IPS-NIHi7 (cell line): ENCODE data around the gene UBE2D4.
A peak's percentile ranks its signal among the peaks of the same experiment; 100 is the strongest.
"Not testable (repeated sequence)": the region's sequence is repeated elsewhere in the genome, so short reads cannot be mapped to it uniquely, and the experiment has no call there.

Experiments used
- DNase-seq: peaks from one replicate; pipeline ENCODE4 v3.0.0; 2012; ENCODE audit warnings: mixed read lengths; ENCODE audit errors: extremely low spot score

UBE2D4 gene

DNA sequence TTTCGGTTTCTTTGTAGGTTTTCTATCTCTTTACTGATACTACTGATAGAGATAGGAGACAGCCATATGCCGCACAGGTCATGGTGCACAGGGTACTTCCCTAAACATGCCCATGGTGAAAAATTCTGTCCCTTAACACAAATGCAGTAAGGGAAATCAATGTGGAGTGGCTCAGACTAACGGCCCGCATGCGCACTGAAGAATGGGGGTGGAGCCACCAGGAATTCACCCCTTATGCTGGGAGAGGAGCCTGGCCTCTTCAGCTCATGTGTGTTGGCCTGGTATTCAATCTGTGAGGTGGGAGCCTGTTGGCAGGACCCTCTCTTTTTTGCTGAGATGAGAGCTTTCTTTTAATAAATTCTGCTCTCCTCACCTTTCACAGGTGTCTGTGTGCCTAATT lies 11.4 kb upstream of the UBE2D4 start:
- DNase-seq, result no peak

DNA sequence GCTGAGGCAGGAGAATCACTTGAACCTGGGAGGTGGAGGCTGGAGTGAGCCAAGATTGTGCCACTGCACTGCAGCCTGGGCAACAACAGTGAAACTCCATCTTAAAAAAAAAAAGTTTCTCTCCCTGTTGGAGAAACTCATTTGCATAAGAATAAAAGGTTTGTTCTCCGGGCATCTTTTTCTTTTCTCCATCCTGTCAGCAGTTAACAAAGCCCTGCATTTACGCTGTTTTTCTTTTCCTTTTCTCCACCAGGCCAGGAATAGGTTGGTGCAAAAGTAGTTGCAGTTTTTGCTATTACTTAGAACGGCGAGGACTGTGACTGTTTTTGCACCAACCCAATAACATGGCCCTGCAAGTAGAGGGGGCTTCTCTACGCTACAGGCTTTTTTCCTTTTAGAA lies 10.3 kb upstream of the UBE2D4 start:
- no peak for DNase-seq

DNA sequence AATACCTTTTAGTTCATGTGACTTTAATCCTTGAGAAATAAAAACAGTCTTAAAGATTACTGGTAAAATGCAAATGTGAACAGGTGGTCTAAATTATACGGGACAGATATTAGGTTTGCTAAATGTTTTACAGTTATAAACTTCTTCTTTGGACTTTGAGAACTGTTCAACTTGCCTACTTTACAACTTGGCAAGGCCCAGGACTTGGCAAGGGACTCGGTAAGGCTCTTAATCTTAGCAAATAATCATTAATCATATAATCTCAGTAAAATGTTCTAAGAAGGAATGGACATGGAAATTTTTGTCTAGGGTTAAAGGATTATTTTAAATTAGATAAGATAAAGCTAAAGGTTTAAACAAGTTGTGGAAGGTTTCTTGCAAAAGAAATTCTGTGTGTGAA lies 4.8 kb upstream of the UBE2D4 start:
- DNase-seq, result no peak

DNA sequence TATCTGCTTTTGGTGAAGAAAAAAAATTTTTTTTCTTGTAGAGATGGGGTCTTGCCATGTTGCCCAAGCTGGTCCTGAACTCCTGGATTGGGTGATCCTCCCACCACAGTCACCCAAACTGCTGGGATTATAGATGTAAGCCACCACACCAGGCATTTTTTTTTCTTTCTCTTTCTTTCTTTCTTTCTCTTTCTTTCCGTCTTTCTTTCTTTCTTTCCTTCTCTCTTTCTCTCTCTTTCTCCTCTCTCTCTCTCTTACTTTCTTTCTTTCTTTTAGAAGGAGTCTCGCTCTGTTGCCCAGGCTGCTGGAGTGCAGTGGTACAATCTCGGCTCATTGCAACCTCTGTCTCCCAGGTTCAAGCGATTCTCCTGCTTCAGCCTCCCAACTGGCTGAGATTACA lies 3.5 kb upstream of the UBE2D4 start:
- DNase-seq, result no peak

DNA sequence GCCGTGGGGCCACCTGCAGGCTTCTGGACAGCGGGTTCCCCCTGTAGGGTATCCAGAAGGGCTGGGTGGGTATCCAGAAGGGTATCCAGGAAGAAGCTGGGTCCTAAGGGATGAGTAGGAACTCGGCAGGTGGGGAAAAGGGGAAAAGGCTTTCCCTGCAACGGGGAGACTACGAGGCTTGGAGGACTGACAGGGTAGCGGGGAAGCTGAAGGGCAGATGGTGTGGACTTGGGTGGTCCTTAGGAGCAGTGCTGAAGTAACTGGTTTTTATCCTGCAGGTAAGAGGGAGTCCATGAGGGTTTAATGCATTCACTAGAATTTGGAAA lies 525 bp downstream of the UBE2D4 start:
- DNase-seq, result no peak

DNA sequence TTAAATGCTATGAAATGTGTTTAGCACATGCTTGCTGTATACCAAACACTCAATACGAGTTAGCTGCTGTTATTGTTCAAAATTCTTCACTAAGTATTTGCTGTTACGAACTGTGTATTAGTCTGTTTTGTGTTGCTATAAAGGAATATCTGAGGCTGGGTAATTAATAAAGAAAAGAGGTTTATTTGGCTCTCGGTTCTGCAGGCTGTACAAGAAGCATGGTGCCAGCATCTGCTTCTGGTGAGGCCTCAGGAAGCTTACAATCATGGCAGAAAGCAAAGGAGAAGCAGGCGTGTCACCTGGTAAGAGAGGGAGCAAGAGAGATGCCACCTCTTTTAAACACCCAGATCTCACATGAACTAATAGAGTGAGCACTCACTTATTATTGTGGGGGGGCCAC lies 1.6 kb downstream of the UBE2D4 start:
- DNase-seq, result no peak

DNA sequence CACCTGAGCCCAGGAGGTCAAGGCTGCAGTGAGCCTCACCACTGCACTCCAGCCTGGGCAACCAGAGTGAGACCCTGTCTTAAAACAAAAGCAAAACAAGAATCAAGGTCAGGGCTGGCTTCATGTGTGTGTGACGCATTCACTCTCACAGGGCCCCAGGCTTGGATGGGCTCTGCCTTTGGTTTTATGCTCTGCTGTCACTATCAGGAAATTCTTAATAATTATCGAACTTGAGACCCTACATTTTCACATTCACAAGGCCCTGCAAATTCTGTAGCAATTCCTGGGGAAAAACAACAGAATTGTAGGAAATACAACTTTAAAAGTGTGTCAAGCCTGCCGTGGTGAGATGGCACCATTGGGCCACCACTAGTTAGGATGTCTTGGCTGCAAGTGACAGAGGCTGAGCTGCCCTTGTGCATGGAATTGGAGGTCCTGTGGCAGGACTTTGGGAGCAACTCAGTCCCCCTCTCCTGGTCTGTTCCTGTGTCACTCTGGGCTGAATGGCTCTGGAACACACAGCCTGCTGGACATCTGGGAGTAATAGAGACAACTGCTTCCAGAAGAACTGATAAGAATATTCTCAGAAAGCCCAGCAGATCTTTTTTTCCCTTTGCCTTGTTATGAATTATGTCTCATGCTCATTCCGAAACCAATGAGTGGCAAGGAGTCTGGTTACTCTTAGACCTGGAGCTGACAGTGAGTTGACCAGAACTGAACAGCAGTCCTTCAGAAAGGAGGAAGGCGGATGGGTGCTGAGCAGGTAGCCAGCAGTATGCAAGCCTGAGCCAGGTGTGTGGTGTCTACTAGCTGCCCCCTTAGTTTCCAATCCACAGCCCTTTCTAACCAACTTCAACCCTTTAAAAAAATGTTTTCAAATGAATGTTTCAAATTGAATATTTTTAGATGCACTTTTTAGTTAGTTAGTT lies 3.6 kb downstream of the UBE2D4 start:
- no peak for DNase-seq

DNA sequence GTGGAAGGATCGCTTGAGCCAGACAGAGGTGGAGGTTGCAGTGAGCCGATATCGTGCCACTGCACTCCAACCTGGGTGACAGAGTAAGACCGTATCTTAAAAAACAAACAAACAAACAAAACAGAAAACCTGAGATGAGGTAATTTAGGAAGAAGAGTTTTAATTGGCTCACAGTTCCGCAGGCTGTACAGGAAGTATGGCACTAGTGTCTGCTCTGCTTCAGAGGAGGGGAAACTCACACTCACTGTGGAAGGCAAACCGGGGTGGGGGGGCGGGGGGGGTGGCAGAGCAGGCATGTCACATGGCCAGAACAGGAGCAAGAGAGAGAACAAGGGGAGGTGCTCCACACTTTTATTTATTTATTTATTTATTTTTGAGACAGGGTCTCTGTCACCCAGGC lies 5.1 kb downstream of the UBE2D4 start:
- DNase-seq, result no peak

DNA sequence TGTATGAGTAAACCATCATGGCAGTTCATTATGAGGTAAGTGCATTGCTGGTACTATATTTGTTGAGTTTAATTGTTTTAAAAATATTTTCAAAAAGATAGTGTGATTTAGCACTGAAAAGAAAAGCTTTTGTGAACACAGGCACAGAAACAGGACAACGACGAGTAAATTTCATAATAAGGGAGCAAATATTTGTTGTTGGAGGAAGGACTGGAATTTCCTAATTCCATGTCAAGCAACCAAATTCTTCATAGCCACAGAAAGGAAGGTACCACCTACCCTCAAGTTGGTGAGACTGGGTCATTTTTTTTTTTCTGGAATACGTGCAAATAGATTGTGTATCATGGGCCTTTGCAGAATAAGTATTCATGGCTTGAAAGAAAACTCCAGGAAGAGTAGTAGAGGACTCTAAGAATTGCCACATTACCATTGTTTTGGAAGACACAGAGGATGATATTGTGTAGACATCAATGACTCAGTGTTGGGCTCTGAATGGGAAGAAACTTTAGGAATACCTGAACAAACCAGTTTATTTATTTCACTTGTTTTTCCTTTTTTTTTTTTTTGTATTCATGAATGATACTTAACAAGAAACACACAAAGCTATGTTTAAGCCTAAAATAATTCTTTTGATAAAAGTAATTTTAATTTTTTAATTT lies 7.8 kb downstream of the UBE2D4 start:
- DNase-seq, result no peak

DNA sequence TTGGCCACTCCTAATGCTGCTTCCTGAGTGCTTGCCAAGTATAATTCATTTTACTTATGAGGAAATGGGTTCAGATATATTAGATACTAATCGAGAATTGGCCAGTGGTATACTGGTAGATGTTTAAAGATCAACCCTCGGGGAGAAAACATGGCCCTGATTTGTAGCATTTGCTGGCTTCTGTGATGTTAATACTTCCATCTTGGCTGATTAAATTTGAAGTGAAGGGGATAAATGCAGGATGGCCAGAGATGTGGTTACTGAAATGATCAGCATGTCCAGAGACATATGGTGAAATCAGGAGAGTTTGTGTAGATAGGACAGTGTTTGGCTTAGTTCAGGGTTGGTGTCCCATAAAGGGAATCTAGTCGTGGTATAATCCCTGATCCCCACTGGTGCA lies 11.2 kb downstream of the UBE2D4 start:
- no peak for DNase-seq

DNA sequence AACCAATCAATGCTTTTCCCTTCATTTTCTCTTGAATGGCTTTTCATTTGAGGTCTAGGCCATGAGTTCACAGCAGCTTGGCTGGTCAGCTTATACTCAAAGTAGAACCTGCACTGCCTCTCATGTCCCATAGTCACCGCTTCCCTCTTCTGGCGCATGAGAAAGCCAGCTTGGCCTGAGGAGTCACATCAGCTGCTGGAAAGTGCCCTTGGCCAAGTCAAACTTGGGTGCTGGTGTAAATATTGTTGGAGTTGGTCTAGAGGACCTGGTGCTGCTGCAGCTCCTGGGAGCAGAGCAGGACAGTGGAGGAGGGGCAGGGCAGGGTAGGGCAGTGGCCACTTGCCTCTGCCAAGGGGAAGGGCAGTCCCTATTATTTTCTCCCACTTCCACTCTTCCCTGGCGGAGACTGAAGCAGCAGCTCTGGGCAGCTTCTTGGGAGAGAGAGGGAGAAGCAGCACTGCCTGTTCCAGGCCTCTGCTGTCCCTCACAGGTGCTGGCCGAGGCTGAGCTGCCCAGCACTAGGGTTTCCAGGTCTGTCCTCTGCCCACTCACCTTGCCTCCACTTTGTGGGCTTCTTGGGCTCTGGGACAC lies 12.8 kb downstream of the UBE2D4 start:
- DNase-seq, result no peak

DNA sequence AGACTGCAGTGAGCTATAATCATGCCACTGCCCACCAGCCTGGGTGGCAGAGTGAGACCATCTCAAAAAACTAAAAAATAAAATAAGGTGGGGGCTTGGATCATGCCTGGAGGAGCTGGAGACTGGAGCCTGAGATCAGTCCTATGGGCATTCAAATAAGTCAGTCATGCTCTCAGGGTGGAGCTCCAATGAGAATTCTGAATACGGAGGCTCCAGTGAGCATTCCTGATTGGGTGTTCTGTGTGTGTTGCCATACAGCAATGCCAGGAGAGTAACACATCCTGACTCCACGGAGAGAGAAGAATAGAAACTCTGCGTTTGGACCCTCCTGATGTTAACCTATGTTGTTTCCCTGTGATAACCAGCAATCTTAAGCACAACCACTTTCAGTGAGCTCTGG lies 16.0 kb downstream of the UBE2D4 start:
- no peak for DNase-seq

DNA sequence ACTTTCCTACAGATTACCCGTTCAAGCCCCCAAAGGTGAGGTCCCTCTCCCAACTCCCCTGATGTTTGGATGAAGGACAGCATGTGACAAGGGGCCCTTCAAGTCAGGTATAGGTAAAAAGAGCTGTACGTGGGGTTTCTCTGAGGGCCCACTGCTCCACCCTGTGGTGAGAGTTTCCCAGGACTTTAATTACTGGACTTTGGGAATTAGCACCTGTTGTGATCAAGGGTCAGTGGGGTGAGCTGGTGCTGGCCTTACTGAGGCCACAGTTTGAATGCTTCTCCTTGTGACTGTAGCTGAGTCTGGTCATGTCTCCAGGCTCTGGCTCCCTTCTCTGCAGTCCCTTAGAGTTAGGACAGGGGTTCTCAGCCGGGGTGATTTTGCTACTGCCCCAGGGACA lies 16.8 kb downstream of the UBE2D4 start:
- DNase-seq, result peak; percentile 29

DNA sequence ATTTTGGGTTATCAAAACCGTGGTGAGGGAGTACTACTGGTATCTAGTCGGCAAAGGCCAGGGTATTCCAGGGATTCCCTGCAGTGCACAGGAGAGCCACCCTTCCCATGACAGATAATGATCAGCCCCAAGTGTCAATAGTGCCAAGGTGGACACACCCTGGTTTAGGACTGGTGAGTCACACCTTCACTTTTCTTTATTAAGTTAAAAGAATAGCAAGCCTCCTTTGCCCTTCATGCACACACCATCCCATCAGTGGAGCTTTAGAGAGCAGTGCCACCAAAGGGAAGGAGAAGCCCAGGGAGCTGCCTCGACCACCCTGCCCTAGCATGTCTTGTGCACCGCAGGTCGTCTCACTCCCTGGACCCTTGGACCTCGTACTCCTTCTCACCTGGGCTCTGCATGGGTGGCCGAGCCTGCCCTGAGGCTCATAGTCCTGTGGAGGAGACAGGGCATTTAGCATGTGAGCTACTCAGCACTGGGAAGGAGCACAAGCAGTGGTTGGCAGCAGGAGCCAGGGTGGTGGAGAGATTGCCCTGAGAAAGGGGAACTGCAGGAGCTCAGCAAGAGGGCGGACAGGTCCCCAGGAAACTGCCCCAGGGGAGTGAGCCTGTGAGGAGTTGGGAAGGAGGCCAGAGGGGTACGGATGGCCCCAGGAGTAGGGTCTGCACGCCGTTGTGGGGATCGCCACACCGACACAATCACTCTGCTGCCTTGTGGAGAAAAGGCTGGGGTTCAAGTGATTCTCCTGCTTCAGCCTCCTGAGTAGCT lies 17.4 kb downstream of the UBE2D4 start:
- DNase-seq, result no peak

DNA sequence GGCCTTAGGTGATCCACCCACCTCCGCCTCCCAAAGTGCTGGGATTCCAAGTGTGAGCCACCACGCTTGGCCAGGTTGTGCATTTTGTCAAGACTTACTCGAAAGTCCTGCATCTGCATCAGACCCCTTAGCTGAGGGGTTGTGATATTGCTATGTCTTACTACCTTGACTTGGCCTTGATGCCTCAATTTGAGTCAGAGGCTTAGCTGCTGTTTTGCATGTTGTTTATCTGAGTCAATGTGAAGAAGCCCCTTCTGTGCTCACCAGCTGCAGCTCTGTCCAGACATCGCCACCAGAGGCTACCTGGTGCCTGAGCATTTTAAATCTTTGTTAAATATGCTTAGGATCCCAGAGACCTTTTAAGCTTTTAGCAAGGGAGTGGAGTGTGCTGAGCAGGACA lies 18.1 kb downstream of the UBE2D4 start:
- no peak for DNase-seq

DNA sequence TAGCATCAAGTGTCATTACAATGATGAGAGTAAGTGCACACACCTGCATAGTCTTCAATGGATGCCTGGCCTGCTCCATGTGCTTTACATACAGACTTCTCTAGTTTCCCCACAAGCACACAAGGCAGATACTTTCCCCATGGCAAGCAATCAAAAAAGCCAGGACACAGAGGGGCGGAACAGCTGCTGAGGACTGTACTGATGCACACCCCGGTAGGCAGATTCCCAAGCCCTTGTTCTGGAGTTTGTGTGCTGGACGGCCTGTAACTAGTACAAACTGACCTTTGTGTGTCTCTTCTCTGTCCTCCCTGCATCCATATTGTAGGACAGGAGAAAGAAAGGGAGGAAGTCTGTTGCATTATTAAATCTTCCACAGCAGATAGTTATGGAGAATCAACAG lies 25.8 kb downstream of the UBE2D4 start:
- DNase-seq, result no peak

DNA sequence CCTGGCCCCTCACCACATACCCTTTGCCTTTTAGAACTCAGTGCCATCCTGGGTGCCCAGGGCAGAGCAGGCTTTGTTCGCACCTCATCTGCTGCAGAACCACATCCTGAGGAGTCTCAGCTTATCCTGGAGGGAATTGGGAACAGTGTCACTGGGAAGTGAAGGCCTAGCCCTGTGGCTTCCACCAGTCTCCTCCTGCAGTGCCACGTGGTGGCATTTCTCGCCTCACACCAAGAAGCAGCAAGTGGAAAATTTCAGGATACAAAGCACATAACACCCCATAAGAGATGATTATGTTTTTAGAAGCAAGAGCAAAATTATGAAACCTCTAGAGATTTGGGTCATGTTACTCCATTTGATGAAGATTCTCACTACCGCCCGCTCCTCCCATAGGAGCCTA lies 26.8 kb downstream of the UBE2D4 start:
- DNase-seq, result no peak

DNA sequence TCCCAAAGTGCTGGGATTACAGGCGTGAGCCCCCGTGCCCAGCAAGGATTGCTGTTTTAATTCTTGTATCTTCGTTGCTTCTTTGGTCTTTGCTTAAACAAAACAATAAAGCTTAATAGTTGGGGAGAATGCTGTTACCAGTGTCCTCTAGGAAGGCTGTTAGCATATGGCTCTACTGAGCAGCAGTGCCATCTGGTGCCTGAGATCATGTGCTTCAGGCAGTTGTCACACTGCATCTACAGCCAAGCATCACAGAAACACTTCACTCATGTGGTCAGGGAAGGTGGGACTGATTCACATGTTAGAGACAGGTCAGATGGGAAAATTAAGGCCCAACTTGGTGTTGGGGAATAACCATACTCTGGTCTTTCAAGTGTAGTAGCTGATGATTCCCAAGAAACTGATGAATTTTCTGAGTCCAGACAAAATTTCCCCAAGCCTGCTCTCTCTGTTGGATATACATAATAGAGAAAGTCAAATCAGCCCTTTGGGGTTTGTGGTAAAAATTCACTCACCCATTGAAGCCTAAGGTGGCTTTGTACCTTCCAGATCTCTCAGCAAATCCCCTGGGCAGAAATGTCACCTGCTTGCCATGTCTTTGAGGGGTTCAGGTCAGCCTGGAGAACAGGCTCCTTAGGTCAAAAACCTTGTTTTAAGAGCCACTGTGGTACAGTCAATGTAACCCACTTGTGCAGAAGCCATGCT lies 28.4 kb downstream of the UBE2D4 start:
- peak; percentile 83 for DNase-seq

DNA sequence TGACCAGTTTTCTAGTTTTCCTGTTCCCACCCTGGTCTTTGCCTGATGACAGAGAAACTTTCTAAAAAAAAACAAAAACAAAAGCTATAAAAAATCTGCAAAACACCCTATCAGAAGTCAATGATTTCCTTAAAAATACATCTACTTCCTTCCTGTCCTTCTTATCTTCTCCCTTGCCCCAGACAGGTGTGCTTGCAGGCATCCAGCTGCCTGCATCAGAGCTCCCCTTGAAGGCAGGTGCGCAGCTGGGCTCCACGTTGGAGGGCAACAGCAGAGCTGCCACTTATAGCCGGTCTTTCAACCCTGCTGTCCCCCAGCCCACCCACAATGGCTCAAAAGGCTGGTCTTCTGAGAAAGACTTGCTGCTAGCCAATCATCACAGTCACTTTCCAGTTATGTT lies 29.8 kb downstream of the UBE2D4 start:
- no peak for DNase-seq

DNA sequence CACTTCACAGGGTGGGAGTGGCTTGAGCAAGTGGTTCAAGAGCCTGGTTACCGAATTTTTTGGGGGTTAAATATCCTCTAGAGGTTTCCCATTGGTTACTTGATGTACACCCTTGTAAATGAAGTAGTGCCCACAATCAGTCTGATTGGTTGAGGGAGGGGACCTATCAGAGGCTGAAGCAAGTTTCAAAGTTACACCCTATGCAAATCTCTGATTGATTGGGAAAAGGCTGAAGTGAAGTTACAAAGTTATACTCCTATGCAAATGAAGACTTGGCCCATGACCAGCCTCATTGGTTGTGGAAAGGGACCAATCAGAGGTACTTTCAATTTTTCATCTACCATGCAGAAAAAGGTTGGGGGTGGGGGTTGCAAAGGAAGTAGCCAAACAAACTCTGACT lies 34.7 kb downstream of the UBE2D4 start:
- DNase-seq, result no peak

DNA sequence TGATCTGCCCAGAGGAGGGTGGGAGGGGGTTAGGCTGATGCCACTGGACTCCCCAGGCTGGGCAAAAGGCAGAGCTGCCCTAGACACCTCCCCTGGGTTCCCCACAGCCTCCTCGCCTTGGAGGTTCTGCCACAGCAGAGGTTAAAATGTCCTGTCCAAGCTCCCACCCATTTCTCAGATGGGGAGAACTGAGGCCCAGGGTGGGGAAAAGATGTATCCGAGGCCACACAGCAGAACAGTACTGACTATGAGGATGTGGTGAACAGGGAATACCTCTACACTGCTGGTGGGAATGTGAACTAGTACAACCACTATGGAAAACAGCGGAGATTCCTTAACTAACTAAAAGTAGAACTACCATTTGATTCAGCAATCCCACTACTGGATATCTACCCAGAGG lies 40.2 kb downstream of the UBE2D4 start:
- DNase-seq, result not testable (repeated sequence)
